Pancreas (tissue), 10 donors: ENCODE results near the gene GPR42. TPM values are rescaled to one million over a fixed set of nuclear protein-coding genes. Genes with fewer than 3 reads are reported as not detected.

Experiments
- ATAC-seq, 4 donors: fragments of 200-7000 bp; cut with Tn5 transposase; one replicate each; pipeline versions ENCODE4 v1.8.0 to v1.9.1; 2020; ENCODE audit warnings: mild to moderate bottlenecking in 4 of 4, moderate library complexity in 4 of 4
- DNase-seq, 6 donors: peaks; one replicate each; pipeline ENCODE4 v3.0.0-alpha.2; 2020
- FAIRE-seq: peaks from 2 replicates; lab custom pipeline; 2012; peaks lifted over from hg19 to GRCh38; lab: Jason Lieb, UNC
- H3K27ac ChIP-seq, 4 donors: fragments of 200-600 bp; sonication (generic); 1 replicate in 3 of 4; 2 replicates in 1 of 4; pipeline versions ENCODE4 v1.5.0 to v1.8.0; 2020
- H3K27me3 ChIP-seq, 4 donors: fragments of 200-600 bp; one replicate each; pipeline ENCODE4 v1.8.0; 2021
- H3K36me3 ChIP-seq, 3 donors: fragments of 200-600 bp; sonication (generic) in 1 of 3; one replicate each; pipeline versions ENCODE4 v1.5.0 to v1.8.0; 2020 to 2021
- H3K4me1 ChIP-seq, 3 donors: fragments of 200-600 bp; one replicate each; pipeline ENCODE4 v1.8.0; 2021
- H3K4me3 ChIP-seq, 4 donors: fragments of 200-600 bp; sonication (generic) in 2 of 4; one replicate each; pipeline versions ENCODE4 v1.5.0 to v1.8.0; 2020 to 2021
- H3K9me3 ChIP-seq, 4 donors: fragments of 200-600 bp; one replicate each; pipeline ENCODE4 v1.8.0; 2021
- WGBS, 2 donors: extraction: QIAGEN DNeasy Blood & Tissue Kit; methylation state at CpG; one replicate each; pipeline ENCODE4 v1.1.7; 2013; 5-methylcytosine and 5-hydroxymethylcytosine counted together
- intact Hi-C, 3 donors: fragments of 100-400 bp; cut with DNase I; formaldehyde crosslinking; loops; one replicate each; pipeline versions ENCODE4 v1.11.1 to v1.14.2; 2022
- polyA plus RNA-seq, 2 donors: library from polyadenylated mRNA; stranded (reverse); fragments of 200-250 nt; gene quantifications; one replicate each; pipeline ENCODE4 v1.2.3, GENCODE V29; 2013
- total RNA-seq, 6 donors: library from RNA; stranded (reverse); fragmentation: NEBNext Ultra II Directional in 4 of 6; extraction: Animal tissue kit (Norgen Biotek cat#: 25700) in 4 of 6; gene quantifications; one replicate each; pipeline versions ENCODE4 v1.2.1 to v1.2.4, GENCODE V29; 2021 to 2023
- TF ChIP-seq, protein P1 (sequence below), 4 donors: fragments of 200-600 bp; sonication (generic) in 3 of 4; IDR thresholded peaks; one replicate each; pipeline versions ENCODE4 v1.5.0 to v1.8.0; 2021; ENCODE audit warnings: antibody characterized with exemption in 4 of 4
- donor health status: healthy with polysubstance abuse.
- donor health status: DM: no; HTN: no; CAD: no; lungs with moderate emphysema.
- donor health status: DM: no; HTN: no; CAD: no.
- donor health status: control.
- donor health status: control.
- donor health status: Bipolar disorder and iron deficiency.
- donor health status: DM: yes; HTN: yes; CAD: no.
- donor health status: DM: no; HTN: no; CAD: no.
- donor health status: DM: no; HTN: no; CAD: no.
- donor health status: DM: yes; HTN: yes; CAD: no.

The GPR42 gene
- total and polyA plus RNA-seq, 8 donors, result 0.12 to 0.52 (median 0.16) TPM; not detected in 5

DNA sequence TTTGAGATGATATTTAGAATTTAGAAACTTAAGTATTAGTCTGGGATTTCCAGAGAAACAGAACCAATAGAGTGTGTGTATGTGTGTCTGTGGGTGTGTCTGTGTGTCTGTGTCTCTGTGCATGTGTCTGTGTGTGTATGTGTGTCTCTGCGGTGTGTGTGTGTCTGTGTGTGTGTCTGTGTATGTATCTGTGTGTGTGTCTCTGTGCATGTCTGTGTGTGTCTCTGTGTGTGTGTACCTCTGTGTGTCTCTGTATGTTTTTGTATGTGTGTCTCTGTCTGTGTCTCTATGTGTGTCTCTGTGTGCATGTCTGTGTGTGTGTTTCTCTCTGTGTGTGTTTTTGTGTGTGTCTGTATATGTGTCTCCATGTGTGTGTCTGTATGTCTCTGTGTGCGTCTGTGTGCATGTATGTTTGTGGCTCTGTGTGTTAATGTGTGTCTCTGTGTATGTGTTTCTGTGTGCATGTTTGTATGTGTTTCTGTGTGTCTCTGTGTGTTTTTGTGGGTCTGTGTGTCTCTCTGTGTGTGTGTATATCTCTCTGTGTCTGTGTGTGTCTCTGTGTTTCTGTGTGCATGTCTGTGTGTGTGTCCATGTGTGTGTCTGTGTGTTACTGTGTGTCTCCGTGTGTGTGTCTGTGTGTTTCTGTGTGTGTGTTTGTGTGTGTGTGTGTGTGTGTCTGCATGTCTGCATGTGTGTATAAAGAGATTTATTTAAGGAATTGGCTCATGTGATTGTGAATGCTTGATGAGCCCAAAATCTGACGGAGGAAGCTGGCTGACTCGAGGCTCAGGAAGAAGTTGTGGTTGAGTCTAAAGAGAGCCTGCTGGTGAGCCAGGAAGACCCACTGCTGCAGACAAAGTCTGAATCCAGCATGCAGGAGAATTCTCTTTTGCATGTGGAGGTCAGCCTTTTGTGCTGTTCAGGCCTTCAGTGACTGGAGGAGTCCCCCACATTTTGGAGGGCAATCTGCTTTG is 22.2 kb downstream of the GPR42 start:
- TF ChIP-seq, protein P1, sequence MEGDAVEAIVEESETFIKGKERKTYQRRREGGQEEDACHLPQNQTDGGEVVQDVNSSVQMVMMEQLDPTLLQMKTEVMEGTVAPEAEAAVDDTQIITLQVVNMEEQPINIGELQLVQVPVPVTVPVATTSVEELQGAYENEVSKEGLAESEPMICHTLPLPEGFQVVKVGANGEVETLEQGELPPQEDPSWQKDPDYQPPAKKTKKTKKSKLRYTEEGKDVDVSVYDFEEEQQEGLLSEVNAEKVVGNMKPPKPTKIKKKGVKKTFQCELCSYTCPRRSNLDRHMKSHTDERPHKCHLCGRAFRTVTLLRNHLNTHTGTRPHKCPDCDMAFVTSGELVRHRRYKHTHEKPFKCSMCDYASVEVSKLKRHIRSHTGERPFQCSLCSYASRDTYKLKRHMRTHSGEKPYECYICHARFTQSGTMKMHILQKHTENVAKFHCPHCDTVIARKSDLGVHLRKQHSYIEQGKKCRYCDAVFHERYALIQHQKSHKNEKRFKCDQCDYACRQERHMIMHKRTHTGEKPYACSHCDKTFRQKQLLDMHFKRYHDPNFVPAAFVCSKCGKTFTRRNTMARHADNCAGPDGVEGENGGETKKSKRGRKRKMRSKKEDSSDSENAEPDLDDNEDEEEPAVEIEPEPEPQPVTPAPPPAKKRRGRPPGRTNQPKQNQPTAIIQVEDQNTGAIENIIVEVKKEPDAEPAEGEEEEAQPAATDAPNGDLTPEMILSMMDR (IDR thresholded peaks at IDR 0.05), result no peak
- FAIRE-seq (no peak), DNase-seq (no peak)

DNA sequence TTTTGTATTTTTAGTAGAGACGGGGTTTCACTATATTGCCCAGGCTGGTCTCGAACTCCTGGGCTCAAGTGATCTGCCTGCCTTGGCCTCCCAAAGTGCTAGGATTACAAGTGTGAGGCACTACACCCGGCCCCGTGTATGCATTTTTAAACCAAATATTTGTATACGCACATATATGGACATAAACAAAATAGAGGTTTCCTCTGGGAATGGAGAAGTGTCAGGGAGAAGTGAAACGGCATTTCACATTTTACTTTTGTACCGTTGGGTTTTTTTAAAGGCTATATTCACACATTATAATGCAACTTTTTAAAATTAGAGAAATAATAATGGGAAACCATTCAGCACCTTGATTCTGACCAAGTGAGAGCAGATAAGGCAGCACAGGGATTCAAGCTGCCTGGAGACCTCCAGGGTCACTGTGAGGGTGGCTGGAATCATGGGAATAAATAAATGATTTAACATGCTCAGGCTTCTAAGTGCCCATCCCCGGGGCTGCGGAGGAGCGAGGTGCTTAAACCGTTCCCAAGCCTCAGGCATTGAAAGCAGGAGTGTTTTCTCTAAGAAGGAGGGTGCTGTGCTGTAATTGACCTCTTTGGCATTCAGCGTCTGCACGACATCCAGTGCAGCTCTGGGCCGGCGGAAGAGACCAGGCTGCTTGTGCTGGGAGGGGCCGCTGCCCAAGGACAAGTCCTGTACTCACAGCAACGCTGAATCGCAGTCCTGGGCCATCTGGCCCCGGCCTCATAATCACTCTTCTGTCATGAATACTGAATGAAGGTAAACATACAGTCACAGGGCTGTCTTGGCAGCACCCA is 24.7 kb downstream of the GPR42 start:
- H3K9me3 ChIP-seq, result no peaks in the 10 kb centered on the region
- WGBS, 2 donors, result 26 to 28% methylated on average over 19 of the region's 19 CpGs
- TF ChIP-seq, protein P1 (IDR thresholded peaks at IDR 0.05), result no peak
- H3K36me3 ChIP-seq, result no peaks in the 10 kb centered on the region
- DNase-seq (peak; percentile 78 to 93 (median 82)), FAIRE-seq (no peak), ATAC-seq (peak; percentile 97 to 99 (median 98))
- no peaks in the 10 kb centered on the region for H3K27me3 ChIP-seq
- peak overlapping the region; percentile 20 to 54 (median 31) for H3K27ac ChIP-seq
- intact Hi-C loops, result no loop called here
- H3K4me3 ChIP-seq, result no peak overlapping the region
- peaks cover 0 to 8% (median 0%) of the 10 kb centered on the region in 3 donors for H3K4me1 ChIP-seq

More for the DNA sequence above, 22.2 kb downstream of the GPR42 start:
- intact Hi-C loops, result no loop called here
- Histone ChIP-seq H3K4me1 (peaks cover 0 to 8% (median 0%) of the 10 kb centered on the region in 3 donors), H3K9me3 (no peaks in the 10 kb centered on the region), H3K4me3 (no peak overlapping the region), H3K27me3 (no peaks in the 10 kb centered on the region), H3K27ac (no peak overlapping the region), H3K36me3 (no peaks in the 10 kb centered on the region)
- WGBS, 2 donors, result 87 to 88% methylated on average over 5 of the region's 5 CpGs
- ATAC-seq, result no peak

DNA sequence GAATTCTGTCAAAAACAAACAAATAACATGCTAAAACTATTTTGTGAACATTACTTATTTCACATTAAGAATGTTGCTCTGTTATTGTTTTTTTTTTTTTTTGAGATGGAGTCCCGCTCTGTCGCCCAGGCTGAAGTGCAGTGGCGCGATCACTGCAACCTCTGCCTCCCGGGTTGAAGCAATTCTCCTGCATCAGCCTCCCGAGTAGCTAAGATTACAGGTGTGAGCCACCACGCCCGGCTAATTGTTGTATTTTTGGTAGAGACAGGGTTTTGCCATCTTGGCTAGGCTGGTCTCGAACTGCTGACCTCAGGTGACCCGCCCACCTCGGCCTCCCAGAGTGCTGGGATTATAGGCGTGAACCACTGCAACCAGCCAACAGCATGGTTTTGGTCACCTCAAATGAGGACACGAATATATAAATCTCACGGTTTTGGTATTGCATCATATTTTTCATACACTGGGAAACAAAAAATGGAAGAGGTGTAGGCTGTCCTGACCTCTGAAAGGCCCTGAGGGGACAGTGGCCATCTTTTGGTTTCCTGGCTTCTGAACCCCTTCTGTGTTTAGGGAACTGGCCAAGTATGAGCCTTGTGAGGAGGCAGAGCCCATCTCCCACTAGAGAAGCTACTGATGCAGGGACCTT is 25.5 kb downstream of the GPR42 start:
- no peaks in the 10 kb centered on the region for H3K36me3 ChIP-seq
- no peak for FAIRE-seq

DNA sequence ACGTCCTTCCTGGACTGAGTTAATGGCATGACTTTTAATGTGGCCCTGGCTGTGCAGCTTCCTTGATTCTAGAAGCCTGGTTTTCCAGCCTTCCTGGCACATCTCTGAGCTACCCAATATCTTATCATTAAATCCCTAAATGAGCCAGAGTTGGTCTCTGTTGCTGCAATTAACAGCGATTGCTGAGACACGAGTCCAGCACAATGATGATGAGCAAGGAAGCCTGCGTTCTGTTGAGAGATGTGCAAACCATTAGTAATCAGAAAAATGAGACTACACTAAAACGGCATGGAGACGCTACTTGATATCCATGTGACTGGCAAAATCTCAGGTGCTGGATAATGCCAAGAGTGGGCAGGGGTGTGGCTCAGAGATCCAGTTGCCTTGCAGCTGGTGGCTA is 26.2 kb downstream of the GPR42 start:
- intact Hi-C loops, result no loop called here
- FAIRE-seq (no peak), ATAC-seq (no peak), DNase-seq (no peak)
- Histone ChIP-seq H3K4me3 (no peak overlapping the region), H3K27me3 (no peaks in the 10 kb centered on the region), H3K27ac (no peak overlapping the region), H3K4me1 (peaks cover 0 to 8% (median 0%) of the 10 kb centered on the region in 3 donors), H3K36me3 (no peaks in the 10 kb centered on the region), H3K9me3 (no peaks in the 10 kb centered on the region)
- WGBS, 2 donors, result 54 to 63% methylated on average over 6 of the region's 6 CpGs
- TF ChIP-seq, protein P1 (IDR thresholded peaks at IDR 0.05), result no peak

More for the DNA sequence above, 25.5 kb downstream of the GPR42 start:
- no peaks in the 10 kb centered on the region for H3K27me3 ChIP-seq
- H3K4me3 ChIP-seq, result no peak overlapping the region
- peaks cover 0 to 8% (median 0%) of the 10 kb centered on the region in 3 donors for H3K4me1 ChIP-seq
- ATAC-seq, result peak in 1 of 4 donors; percentile 7
- intact Hi-C loops, result no loop called here
- H3K9me3 ChIP-seq, result no peaks in the 10 kb centered on the region
- no peak for DNase-seq
- 84 to 87% methylated on average over 14 of the region's 14 CpGs for WGBS, 2 donors
- TF ChIP-seq, protein P1 (IDR thresholded peaks at IDR 0.05), result no peak
- H3K27ac ChIP-seq, result peak overlapping the region; percentile 20 to 54 (median 26)
